NCI-H748 (cell line): ENCODE data around the gene MIXL1.
"Not testable (repeated sequence)": the region's sequence is repeated elsewhere in the genome, so short reads cannot be mapped to it uniquely, and the experiment has no call there.

ENCODE experiments used
- DNase-seq: peaks from one replicate; lab custom pipeline; 2025; ENCODE audit not compliant: unreplicated experiment; lab: John Stamatoyannopoulos, UW

Gene MIXL1

DNA sequence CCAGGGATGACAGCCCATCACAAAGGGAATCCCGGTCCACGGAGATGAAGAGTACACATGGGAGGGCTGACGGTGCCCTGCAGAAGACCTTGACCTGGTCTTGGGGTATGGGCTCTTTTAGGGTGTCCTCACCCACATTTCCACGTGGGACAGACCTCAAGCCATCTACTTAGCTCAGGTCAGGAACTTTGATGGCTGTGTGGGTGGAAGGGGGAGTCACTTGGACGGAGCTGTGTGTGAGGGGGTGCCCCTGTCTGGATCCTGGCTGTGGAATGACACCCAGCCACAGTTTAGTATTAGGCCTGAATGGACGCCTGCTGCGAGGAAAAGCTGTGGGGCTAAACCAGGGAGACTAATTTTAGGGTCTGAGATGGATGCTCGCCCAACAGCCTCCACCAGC lies 10.9 kb upstream of the MIXL1 start:
- DNase-seq = no peak

DNA sequence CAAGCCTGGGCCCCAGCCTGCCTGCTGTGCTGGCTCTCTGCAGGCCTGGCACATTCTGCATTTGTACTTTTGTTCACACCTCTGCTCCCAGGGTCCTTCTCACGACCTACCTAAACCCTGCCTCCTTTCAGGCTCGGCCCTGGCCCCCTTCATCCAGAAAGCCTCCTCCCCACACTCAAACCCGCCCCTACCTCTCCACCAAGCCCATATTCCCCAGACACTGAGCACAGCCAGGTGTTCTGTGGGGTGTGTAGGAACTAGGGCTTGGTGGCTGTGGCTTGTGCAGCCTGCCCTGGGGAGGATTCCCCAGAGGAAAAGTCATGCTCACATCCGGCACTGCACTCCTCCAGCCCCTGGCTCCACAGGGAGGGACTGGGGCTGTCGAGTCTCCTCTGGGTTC lies 8.2 kb upstream of the MIXL1 start:
- no peak for DNase-seq

DNA sequence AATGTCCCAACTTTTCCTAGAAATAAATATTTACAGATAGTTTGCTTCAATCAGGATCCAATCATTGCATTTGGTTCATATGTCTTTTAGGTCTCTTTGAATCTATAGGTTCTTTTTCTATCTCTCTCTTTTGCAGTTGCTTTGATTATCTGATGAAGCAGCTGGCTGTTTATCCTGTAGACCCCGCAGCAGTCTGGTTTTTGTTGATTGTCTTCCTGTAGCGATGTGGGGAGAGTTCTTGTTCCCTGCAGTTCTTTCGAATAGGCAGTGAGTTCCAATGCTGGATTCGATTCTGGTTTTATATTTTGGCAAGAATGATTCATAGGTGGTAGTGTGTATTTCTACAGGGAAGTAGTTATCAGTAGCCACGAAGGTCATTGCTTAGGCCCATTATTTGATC lies 7.4 kb upstream of the MIXL1 start:
- DNase-seq = no peak

DNA sequence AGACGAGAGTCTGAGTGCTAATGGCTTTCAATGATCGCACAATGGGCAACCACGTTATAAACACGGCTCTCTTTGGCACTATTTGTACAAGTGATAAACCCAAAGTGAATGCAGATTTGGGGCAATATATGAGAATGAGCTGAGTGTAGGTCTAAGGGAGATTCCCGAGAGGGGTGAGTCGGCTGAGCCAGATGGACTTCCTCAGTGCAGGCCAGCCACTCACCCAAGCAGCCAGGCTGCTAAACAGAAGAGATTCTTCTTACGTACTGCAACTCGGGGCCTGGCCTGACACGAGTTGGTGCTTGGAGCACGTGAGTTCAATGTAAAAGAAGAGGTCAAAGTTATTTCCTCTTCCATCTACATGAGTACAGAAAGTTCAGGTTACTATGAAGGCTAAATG lies 6.2 kb upstream of the MIXL1 start:
- DNase-seq = no peak

DNA sequence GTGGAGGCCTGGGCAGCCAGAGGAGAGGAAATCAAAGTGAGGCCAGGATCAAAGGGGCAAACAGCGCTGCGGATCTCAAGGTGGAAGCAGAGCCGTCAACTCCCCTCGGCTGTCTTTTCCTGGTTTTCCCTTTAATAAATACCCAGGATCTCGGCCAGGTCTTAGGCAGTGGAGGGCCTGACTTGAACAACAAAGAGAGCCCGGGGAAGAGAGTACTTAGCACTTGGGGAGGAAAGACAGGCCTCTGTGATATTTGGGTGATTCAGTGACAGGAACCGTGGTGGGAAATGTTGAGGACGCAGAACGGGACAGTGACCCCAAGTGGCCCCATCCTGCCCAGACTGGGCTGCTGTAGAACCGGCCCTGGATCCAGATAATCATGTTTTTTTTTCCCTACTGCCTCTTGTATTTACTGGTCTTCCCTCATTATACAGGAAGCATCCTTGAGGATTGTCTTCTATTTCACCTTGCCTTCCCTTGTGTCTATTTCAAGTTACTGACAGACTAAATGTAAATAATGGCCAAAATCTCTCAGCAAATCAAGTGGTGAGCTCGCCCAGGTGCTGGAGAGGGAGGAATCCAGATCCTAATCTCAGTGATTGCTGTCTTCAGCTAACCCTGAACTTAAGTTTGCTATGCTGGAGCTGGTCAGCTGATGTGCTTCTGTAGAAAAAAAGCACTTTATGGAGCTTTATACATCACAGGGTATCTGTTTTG lies 2.8 kb upstream of the MIXL1 start:
- no peak for DNase-seq

DNA sequence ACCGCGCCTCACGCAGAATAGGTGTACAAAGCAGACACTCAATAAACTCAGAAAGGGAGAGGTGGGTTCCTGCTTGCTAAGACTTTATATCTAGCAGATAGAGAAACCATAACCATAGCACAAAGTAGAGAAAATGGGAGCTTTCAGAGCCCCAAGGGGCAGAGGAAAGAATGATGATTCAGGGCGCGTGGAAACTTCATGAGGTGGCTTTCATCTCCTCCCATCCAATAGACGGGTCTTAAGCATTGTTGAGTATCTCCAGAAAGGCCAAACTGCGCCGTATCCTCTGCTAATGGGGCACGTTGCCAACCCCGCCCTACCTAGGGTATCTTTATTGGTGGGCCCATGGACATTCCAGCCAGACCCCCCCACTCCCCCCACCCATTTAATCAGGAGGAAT lies 778 bp upstream of the MIXL1 start:
- no peak for DNase-seq

DNA sequence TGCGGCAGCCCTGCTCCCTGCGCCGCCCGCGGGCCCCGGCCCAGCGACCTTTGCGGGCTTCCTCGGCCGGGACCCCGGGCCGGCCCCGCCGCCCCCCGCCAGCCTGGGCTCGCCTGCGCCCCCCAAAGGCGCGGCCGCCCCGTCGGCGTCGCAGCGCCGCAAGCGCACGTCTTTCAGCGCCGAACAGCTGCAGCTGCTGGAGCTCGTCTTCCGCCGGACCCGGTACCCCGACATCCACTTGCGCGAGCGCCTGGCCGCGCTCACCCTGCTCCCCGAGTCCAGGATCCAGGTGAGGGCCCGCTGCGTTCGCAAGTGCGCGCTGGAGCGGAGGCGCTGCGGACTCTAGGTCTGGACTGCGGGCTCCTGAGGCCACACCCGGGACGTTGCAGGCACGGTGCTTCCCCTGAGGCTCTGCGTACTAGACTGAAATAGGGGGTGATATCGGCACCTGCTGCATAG lies 351 bp downstream of the MIXL1 start:
- DNase-seq = peak; percentile 47

DNA sequence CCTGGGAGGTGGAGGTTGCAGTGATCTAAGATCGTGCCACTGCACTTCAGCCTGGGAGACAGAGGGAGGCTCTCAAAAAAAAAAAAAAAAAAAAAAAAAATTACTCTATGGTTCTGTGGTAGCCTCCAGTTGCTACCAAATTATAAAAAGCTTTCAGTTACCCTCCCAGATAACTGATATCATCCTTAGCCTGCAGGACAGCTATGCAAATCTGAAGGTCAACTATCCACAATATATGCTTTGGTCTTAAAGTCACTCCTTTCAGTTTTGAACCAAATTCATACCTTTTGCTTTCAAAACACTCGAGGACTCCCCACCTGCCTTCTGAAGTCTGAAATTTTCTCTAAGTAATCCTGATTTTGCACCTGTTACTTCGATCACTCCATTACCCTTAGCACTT lies 3.1 kb downstream of the MIXL1 start:
- DNase-seq = no peak

DNA sequence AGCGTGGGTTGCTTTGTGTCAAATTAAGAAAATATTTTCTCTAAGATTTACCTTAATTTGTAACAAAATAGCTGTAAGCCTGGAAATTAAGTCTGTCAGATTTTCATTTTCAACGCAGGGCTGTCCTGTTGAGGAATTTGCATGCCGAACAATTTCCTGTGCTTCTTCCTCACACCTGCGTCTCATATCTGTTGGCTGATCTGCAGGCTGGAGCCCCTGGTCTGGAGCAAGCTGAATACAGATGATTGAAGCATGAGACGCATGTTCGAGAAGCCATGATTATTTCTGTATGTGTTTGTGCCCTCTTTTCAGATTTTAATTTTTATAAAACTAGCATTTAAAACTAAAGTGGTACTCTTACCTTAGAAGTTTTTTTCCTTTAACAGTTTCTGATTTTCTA lies 9.8 kb downstream of the MIXL1 start:
- no peak for DNase-seq

DNA sequence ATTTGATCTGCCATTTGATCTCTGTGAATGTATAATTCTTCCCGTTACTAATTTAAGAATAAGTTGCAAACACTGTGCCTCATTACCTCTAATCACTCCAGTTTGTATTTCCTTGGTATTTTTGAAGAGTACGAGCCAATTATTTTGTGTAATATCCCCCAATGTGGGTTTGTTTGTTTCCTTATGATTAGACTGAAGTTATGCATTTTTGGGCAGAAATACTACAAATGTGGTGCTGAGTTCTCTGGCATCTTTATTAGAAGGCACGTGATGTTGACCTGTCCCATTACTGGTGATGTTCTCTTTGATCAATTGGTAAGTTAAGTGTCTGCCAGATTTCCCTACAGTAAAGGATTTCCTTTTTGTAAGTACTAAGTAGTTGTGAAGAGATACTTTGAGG lies 10.3 kb downstream of the MIXL1 start:
- DNase-seq = no peak

DNA sequence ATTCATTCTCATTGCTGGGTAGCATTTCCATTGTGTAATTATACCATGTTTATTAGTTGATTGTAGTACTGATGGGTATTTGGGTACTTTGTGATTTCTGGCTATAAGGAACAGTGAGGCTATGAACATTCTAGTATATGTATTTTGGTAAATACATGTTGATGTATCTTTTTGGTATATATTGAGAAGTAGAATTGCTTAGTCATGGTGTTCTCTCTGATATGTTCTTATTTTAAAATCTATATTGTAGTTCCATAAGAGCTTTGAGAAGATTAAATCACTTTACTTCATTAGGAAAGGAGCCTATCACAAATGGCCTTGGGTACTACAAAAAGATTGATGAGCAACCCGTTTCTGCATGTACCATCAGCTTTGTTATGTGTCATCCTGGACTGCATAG lies 13.4 kb downstream of the MIXL1 start:
- no peak for DNase-seq

DNA sequence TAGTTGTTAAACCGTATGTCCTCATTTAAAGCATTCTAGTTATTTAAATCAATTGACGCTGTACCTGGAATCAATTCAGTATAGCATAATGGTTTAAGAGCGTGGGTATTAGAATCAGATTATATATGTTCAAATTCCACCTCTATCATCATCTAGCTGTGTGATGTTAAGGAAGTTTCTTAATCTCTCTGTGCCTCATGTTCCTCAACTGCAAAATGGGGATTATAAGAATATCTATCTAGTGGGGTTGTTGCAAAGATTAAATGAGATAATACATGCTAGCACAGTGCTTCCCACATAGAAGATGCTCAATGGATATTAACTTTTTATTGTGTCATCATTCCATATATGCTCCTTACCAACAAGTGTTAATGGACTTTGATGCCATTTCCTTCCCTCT lies 16.0 kb downstream of the MIXL1 start:
- no peak for DNase-seq

DNA sequence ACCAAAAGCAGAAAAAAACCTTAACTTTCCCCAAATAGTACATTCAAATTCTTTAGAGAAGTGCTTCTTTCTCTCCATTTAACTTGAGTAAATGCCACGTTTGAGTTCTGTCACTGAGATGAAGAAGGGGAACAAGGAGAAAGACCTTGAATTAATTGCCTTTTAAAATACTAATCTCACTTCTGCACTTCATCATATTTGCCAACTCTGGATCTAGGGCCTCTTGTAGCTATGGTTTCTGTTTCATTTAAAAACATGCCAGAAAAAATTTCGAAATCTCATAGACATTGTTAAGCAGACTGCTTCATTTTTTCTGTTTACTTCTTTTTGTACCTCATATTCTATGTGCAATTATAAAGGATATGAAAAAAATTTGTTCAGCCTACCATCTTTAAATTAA lies 24.6 kb downstream of the MIXL1 start:
- no peak for DNase-seq

DNA sequence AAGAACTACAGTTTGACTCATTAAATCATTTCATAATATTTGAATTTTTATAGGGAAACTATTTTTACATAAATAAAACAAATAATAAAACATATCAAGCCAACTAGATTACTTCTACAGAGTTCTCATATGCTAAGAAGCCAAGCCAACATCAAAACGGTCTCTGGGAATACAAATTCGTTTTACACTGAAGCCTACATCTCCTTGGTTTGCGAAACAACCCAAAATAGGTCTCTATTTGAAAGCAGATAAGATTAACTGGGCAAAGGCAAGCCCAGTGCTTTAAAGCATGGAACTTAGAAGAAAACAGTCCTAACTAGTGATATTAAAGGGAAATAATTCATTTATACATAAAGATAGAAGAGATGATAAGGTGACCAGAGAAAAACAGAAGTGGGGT lies 25.3 kb downstream of the MIXL1 start:
- DNase-seq = no peak

DNA sequence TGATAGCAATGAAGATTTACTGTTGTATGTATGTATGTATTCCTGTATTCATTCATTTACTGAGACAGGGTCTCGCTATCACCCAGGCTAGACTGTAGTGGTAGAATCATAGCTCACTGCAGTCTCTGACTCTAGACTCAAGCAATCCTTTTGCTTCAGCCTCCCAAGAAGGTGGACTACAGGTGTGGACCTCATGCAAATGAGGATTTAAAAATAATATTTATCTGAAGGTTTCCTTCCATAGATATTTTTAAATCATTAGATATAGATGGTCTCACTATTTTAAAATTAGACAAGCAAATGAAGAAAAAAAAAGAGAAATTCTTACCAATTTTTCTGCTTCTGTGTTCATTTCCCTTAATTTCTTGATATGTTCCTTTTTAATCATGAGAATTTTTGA lies 27.0 kb downstream of the MIXL1 start:
- no peak for DNase-seq

DNA sequence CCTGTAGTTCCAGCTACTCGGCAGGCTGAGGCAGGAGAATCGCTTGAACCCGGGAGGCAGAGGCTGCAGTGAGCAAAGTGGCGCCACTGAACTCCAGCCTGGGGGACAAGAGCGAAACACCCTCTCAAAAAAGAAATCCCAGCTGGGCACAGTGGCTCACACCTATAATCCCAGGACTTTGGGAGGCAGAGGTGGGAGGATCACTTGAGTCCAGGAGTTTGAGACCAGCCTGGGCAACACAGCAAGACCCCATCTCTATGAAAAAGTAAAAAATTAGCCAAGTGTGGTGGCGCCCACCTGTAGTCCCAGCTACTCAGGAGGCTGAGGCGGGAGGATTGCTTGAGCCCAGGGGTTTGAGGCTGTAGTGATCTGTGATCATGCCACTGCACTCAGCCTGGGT lies 29.4 kb downstream of the MIXL1 start:
- DNase-seq = not testable (repeated sequence)

DNA sequence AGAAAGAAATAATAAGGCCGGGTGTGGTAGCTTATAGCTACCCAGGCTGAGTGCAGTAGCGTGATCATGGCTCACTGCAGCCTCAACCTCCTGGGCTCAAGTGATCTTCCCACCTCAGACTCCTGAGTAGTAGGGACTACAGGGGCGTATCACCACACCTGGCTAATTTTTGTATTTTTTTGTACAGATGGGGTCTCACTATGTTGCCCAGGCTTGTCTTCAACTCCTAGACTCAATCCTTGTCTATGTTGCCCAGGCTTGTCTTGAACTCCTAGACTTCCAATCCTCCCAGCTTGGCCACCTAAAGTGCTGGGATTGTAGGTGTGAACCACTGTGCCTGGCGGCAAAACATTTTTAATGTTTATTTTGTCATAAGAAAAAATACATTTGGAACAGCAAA lies 30.5 kb downstream of the MIXL1 start:
- no peak for DNase-seq

DNA sequence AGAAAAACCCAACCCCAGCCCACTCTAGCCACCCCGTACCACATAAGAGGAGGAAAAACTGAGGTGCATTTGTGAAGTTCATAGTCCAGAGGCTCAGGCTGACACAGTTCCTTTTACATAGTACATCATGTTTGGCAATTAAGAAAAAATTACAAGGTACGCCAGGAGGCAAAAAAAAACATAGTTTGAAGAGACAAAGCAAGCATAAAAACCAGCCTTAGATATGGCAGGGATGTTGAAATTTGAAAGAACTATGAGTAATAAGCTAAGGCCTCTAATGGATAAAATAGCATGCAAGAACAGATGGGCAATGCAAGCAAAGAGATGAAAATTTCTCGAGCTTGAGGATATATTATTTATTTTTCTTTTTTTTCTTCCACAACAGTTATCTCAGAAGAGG lies 31.9 kb downstream of the MIXL1 start:
- no peak for DNase-seq

DNA sequence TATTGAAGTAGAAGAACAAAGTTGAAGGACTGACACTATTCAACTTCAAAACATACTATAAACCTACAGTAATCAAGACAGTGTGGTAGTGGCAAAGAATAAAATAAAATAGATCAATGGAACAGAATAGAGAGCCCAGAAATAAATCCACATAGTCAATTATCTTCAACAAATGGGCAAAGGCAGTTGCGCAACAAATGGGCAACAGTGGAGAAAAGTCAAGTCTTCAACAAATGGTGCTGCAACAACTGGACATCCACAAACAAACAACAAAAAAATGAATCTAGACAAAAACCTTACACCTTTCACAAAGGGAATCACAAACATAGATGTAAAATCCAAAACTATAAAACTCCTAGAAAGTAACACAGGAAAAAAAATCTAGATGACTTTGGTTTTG lies 38.4 kb downstream of the MIXL1 start:
- no peak for DNase-seq

DNA sequence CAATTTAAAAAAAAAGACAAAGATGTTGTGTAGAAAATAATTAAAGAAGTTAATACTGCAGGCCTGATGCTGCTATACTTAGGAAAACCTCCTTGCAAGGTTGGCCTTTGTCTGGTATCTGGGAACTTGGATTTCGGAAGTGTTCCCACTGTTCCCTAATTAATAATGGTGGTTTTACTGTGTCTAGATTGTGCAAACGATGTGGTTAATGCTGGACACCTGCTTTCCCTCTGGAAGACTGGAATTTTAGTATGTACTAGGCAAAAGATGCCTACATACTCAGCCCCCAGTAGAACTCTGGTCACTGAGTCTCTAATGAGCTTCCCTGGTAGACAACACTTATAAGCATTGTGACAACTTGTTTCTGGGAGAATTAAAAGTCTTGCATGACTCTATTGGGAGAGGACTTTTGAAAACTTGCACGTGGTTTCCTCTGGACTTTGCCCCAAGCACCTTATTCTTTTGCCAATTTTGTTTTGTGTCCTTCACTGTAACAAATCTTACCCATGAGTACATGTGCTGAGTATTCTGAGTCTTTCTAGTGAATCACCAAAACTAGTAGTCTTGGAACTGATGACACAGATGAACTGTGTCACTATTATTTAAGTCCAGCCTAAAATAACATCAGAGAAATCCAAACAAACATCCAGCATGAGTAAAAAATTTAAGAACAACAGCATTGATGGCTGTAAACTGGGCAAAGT lies 45.1 kb downstream of the MIXL1 start:
- DNase-seq = no peak

DNA sequence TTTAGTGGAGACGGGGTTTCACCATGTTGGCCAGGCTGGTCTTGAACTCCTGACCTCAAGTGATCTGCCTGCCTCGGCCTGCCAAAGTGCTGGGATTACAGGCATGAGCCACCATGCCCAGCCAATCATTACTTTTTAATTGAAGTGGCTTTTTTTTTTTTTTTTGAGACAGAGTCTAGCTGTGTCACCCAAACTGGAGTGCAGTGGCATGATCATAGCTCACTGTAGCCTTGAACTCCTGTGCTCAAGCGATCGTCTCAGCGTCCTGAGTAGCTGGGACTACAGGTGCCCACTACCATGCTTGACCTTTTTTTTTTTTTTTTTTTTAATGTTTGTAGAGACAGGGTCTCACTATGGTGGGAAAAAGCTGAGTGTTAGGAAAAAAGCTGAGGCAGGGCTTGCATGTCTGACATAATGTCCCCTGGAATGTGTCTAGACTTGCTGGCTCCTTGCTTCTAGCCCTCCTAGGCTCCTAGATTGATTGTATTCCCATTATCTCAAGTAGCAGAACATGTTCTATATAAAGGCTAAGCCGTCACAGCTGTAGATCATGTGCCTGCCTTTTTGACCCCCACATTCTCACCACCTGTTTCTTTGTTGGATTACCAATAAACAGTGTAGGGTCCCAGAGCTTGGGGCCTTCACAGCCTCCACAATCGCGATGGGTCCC lies 48.9 kb downstream of the MIXL1 start:
- peak; percentile 42 for DNase-seq

DNA sequence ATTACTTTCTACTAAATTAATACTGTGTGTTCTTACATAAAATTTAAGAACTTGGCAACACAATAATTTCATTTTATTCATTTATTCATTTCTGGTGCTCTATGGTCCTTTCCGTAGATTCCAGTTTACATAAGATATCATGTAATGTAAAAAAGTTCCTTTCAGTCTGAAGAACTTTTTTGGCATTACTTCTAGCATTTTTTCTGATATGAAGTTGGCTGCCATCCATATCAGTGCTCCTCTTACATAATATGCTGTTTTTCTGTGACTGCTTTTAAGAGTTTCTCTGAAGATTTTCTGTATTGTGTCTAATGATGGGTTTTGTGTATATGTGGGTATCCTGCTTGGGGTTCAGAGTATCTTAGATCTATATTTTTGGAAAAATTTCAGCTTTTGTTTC lies 50.7 kb downstream of the MIXL1 start:
- no peak for DNase-seq
